Mucosa of stomach (tissue), 1 donor: ENCODE data around the gene UTF1.
"Not testable (repeated sequence)": the region's sequence is repeated elsewhere in the genome, so short reads cannot be mapped to it uniquely, and the experiment has no call there.

Source experiments
- H3K27me3 ChIP-seq: one replicate; pipeline ENCODE4 v1.7.0; 2013; ENCODE audit warnings: mild to moderate bottlenecking, low read length; ENCODE audit not compliant: control insufficient read depth, insufficient read depth
- H3K36me3 ChIP-seq: one replicate; pipeline ENCODE4 v1.7.0; 2013; ENCODE audit warnings: low read length; ENCODE audit not compliant: control insufficient read depth, insufficient read depth
- H3K4me1 ChIP-seq: one replicate; pipeline ENCODE4 v1.7.0; 2013; ENCODE audit warnings: mild to moderate bottlenecking, low read length; ENCODE audit not compliant: control insufficient read depth, insufficient read depth
- H3K4me3 ChIP-seq: one replicate; pipeline ENCODE4 v1.7.0; 2013; ENCODE audit warnings: low read length
- H3K9ac ChIP-seq: one replicate; pipeline ENCODE4 v1.7.0; 2013; ENCODE audit warnings: mild to moderate bottlenecking, low read length, moderate library complexity
- H3K9me3 ChIP-seq: one replicate; pipeline ENCODE4 v1.7.0; 2013; ENCODE audit warnings: mild to moderate bottlenecking, low read length, moderate library complexity; ENCODE audit not compliant: control insufficient read depth
- donor health status: Pancreatic carcinoma.

Gene UTF1

GRCh38 chr10:133213641-133214467, 16.2 kb upstream of the UTF1 start:
- Histone ChIP-seq H3K4me3 (no peak overlapping the region), H3K36me3 (no peaks in the 10 kb centered on the region), H3K9ac (no peak overlapping the region), H3K27me3 (peaks cover 1% of the 10 kb centered on the region), H3K4me1 (no peaks in the 10 kb centered on the region), H3K9me3 (no peaks in the 10 kb centered on the region)

- H3K4me1 ChIP-seq, result no peaks in the 10 kb centered on the region
- H3K4me3 ChIP-seq, result no peak overlapping the region
- no peak overlapping the region for H3K9ac ChIP-seq
- H3K36me3 ChIP-seq, result no peaks in the 10 kb centered on the region
- H3K9me3 ChIP-seq, result no peaks in the 10 kb centered on the region
- peaks cover 10% of the 10 kb centered on the region for H3K27me3 ChIP-seq
These were observed 15.3 kb upstream of the UTF1 start for GRCh38 chr10:133214468-133215410.

DNA sequence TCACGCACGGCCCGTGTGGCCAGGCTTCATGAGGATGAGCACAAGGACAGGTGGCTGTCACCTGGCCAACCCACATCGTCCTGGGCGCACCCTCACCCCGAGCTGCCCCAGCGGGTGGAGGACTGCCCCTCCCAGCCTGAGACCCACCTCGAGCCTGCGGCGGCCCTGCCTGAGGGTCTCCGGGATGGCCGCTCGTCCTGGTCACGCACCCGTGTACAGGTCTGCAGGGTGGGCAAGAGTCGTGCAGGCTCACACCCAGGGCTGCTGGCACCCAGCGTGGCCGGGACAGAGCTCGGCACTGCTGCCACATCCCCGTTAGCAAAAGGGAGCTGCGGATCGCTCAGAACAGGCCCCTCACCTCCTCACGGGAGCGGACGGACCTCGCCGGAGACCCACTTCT, 14.4 kb upstream of the UTF1 start:
- Histone ChIP-seq H3K36me3 (no peaks in the 10 kb centered on the region), H3K9me3 (no peaks in the 10 kb centered on the region), H3K4me1 (no peaks in the 10 kb centered on the region), H3K27me3 (peaks cover 12% of the 10 kb centered on the region), H3K9ac (no peak overlapping the region), H3K4me3 (no peak overlapping the region)

GRCh38 chr10:133216776-133217175, 13.2 kb upstream of the UTF1 start:
- Histone ChIP-seq H3K9me3 (no peaks in the 10 kb centered on the region), H3K9ac (no peak overlapping the region), H3K36me3 (no peaks in the 10 kb centered on the region), H3K27me3 (peaks cover 18% of the 10 kb centered on the region), H3K4me1 (no peaks in the 10 kb centered on the region), H3K4me3 (no peak overlapping the region)

DNA sequence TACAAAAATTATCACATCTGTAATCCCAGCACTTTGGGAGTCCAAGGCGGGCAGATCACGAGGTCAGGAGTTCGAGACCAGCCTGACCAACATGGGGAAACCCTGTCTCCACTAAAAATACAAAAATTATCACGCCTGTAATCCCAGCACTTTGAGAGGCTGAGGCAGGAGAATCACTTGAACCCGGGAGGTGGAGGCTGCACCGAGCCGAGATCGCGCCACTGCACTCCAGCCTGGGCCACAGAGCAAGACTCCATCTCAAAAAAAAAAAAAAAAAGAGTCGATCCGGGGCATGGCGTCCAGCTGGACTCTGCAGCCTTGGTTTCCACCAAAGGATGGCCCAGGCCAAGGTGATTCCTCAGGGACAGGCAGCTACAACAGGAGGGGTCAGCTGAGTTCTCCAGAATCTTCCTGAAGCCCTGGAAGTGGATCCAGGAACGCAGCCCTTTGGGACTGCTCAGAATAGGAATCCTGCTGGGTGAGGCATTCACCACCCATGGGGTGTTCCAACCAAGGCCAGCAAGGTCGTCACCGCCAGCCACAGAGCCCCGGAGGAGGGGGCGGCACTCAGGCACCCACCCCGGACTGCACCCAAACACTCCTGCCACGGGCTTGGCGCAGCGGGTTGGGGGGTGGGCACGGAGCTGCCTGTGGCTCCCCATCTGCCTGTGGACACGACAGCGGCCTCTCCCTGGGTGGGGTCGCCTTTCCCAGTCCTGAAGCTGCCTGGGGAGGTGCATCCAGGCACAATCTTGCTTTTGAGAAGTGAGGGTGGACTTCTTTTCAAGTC, 12.0 kb upstream of the UTF1 start:
- H3K36me3 ChIP-seq, result no peaks in the 10 kb centered on the region
- H3K9me3 ChIP-seq, result no peaks in the 10 kb centered on the region
- H3K27me3 ChIP-seq, result peaks cover 18% of the 10 kb centered on the region
- no peak overlapping the region for H3K4me3 ChIP-seq
- H3K9ac ChIP-seq, result no peak overlapping the region
- no peaks in the 10 kb centered on the region for H3K4me1 ChIP-seq

DNA sequence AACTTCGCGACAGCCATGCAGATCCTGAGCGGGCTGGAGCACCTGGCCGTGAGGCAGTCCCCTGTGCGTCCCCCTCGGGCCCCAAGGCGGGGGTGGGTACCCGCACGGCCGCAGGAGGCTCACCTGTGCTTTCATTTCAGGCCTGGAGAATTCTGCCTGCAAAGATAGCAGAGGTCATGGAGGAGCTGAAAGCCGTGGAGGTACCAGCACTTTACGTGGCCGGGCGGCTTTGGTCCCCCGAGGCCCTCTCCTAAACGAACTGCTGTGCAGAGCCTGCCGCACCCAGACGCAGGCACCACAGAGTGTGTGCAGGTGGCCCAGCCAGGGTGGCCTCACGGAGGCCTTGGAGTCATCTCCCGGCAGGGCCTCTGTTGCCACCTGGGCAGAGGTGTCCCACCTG, 11.1 kb upstream of the UTF1 start:
- no peaks in the 10 kb centered on the region for H3K9me3 ChIP-seq
- no peaks in the 10 kb centered on the region for H3K4me1 ChIP-seq
- no peak overlapping the region for H3K4me3 ChIP-seq
- no peaks in the 10 kb centered on the region for H3K36me3 ChIP-seq
- H3K27me3 ChIP-seq, result peaks cover 18% of the 10 kb centered on the region
- no peak overlapping the region for H3K9ac ChIP-seq

DNA sequence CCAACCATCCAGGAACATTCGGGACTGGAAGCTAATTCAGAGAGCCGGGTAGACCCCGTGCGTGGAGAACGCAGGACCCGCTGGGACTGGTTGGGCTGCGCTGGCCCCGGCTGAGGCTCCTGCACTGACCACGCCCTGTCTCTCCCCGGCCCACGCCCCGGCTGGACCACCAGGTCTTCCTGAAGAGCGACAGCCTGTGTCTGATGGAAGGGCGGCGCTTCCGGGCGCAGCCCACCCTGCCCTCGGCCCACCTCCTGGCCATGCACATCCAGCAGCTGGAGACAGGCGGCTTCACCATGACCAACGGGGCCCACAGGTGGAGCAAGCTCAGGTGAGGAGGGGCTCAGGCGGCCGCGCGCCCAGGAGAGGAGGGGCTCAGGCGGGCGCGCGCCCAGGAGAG, 10.2 kb upstream of the UTF1 start:
- Histone ChIP-seq H3K4me1 (no peaks in the 10 kb centered on the region), H3K27me3 (peaks cover 24% of the 10 kb centered on the region), H3K4me3 (no peak overlapping the region), H3K9ac (no peak overlapping the region), H3K36me3 (no peaks in the 10 kb centered on the region), H3K9me3 (no peaks in the 10 kb centered on the region)

- H3K4me3 ChIP-seq, result no peak overlapping the region
- no peaks in the 10 kb centered on the region for H3K36me3 ChIP-seq
- peaks cover 24% of the 10 kb centered on the region for H3K27me3 ChIP-seq
- no peaks in the 10 kb centered on the region for H3K4me1 ChIP-seq
- no peak overlapping the region for H3K9ac ChIP-seq
- H3K9me3 ChIP-seq, result no peaks in the 10 kb centered on the region
These were observed 8.7 kb upstream of the UTF1 start for GRCh38 chr10:133221331-133221730.

DNA sequence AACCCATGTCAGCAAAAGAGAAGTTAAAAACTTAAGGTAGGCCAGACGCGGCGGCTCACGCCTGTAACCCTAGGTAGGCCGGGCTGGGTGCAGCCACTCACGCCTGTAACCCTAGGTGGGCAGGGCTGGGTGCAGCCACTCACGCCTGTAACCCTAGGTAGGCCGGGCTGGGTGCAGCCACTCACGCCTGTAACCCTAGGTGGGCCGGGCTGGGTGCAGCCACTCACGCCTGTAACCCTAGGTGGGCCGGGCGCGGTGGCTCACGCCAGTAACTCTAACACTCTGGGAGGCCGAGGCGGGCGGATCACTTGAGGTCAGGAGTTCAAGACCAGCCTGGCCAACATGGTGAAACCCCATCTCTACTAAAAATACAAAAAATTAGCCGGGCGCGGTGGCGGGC, 8.3 kb upstream of the UTF1 start:
- not testable (repeated sequence) for H3K9ac ChIP-seq, H3K4me3 ChIP-seq, H3K36me3 ChIP-seq, H3K9me3 ChIP-seq, H3K4me1 ChIP-seq
- H3K27me3 ChIP-seq, result peaks cover 26% of the 10 kb centered on the region

- Histone ChIP-seq H3K4me3 (no peak overlapping the region), H3K9ac (no peak overlapping the region), H3K27me3 (peaks cover 34% of the 10 kb centered on the region), H3K36me3 (no peaks in the 10 kb centered on the region), H3K9me3 (no peaks in the 10 kb centered on the region), H3K4me1 (no peaks in the 10 kb centered on the region)
These were observed 5.9 kb upstream of the UTF1 start for GRCh38 chr10:133224076-133224475.

DNA sequence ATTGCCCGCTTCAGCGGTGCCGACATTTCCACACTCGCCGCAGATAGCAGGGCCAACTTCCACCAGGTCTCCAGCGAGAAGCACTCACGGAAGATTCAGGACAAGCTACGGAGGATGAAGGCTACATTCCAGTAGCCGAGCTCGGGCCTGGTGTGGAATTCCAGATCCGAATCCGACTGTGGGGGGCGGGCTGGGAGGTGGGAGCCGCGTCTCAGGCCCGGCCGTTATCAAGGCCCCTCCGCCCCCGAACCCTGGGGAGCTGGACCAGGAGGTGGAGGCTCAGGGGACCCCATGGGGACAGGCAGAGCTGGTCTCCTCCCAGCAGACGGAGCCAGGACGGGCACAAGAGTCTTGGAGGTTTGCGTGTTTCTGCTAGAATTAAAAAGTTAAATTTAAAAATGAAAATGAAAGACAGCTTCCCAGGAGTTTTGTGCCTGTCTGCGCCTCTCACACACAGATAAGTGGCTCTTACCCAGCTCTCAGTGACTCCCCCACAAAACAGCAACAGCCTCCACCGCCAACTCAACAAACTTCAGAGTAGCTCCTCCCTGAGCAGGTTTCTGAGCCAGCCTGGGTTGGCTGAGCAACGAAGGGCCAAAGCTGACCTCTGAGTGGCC, 5.2 kb upstream of the UTF1 start:
- no peaks in the 10 kb centered on the region for H3K4me1 ChIP-seq
- no peaks in the 10 kb centered on the region for H3K9me3 ChIP-seq
- no peak overlapping the region for H3K9ac ChIP-seq
- H3K4me3 ChIP-seq, result no peak overlapping the region
- no peaks in the 10 kb centered on the region for H3K36me3 ChIP-seq
- peaks cover 31% of the 10 kb centered on the region for H3K27me3 ChIP-seq
